ENCODE measurements around the gene SIRPB1.
"Not testable (repeated sequence)": the region's sequence is repeated elsewhere in the genome, so short reads cannot be mapped to it uniquely, and the experiment has no call there.

SIRPB1 gene

GRCh38 chr20:1588533-1589460, 31.0 kb downstream of the SIRPB1 start:
- DNase-seq (ENCODE audit: low read depth) = no peak

GRCh38 chr20:1587781-1588532, 31.9 kb downstream of the SIRPB1 start:
- no peak for DNase-seq (ENCODE audit: low read depth)

GRCh38 chr20:1579488-1579887, 40.3 kb downstream of the SIRPB1 start:
- DNase-seq (ENCODE audit: low read depth) = no peak

- no peak for DNase-seq (ENCODE audit: low read depth)
Measured at GRCh38 chr20:1577906-1578305, 41.9 kb downstream of the SIRPB1 start.

- not testable (repeated sequence) for DNase-seq (ENCODE audit: low read depth)
Measured at GRCh38 chr20:1577313-1577712, 42.5 kb downstream of the SIRPB1 start.

GRCh38 chr20:1576641-1577040, 43.2 kb downstream of the SIRPB1 start:
- DNase-seq (ENCODE audit: low read depth) = no peak

- DNase-seq (ENCODE audit: low read depth) = not testable (repeated sequence)
Measured at GRCh38 chr20:1576003-1576402, 43.8 kb downstream of the SIRPB1 start.

- DNase-seq (ENCODE audit: low read depth) = not testable (repeated sequence)
Measured at GRCh38 chr20:1571583-1571982, 48.2 kb downstream of the SIRPB1 start.

Measured in iris pigment epithelial cell (primary cell).